OCI-LY3 (cell line): ENCODE data around the gene KLK7.

Experiments
- H2AFZ ChIP-seq: fragments of 200-600, 300-600 bp; shearing (Covaris generic); 2 replicates; pipeline ENCODE4 v1.6.0; 2014; ENCODE audit warnings: antibody characterized with exemption, low read depth, low read length
- H3K27ac ChIP-seq: fragments of 200-600, 300-600 bp; sonication (generic); 2 replicates; pipeline ENCODE4 v1.5.1; 2014; ENCODE audit warnings: mild to moderate bottlenecking, low read length, moderate library complexity, mixed read lengths
- H3K27me3 ChIP-seq: fragments of 200-600, 300-600 bp; sonication (generic); 2 replicates; pipeline ENCODE4 v1.6.1; 2014; ENCODE audit warnings: low read depth, low read length, mixed read lengths
- H3K36me3 ChIP-seq: fragments of 200-600, 300-600 bp; sonication (generic); replicated peaks from 2 replicates; pipeline ENCODE3; 2014; ENCODE audit warnings: low read depth, low read length, mixed read lengths
- H3K4me1 ChIP-seq: fragments of 300-600, 200-600 bp; sonication (generic); 2 replicates; pipeline ENCODE4 v1.6.1; 2014; ENCODE audit warnings: low read length, mixed read lengths
- H3K4me2 ChIP-seq: fragments of 200-600, 300-600 bp; sonication (generic); 2 replicates; pipeline ENCODE4 v1.6.1; 2014; ENCODE audit warnings: low read length, mixed read lengths
- H3K4me3 ChIP-seq: fragments of 300-600, 200-600 bp; sonication (generic); 2 replicates; pipeline ENCODE4 v1.5.1; 2014; ENCODE audit warnings: antibody characterized with exemption, mild to moderate bottlenecking, low read length, moderate library complexity
- H3K79me2 ChIP-seq: fragments of 300-600, 200-600 bp; shearing (Covaris generic); 2 replicates; pipeline ENCODE4 v1.6.1; 2014; ENCODE audit warnings: mild to moderate bottlenecking, low read length, mixed read lengths
- H3K9ac ChIP-seq: fragments of 300-600, 200-600 bp; shearing (Covaris generic); 2 replicates; pipeline ENCODE4 v1.6.0; 2014; ENCODE audit warnings: mild to moderate bottlenecking, low read length, moderate library complexity
- H3K9me3 ChIP-seq: fragments of 200-600, 300-600 bp; shearing (Covaris generic); 2 replicates; pipeline ENCODE4 v1.6.1; 2014; ENCODE audit warnings: low read length, mixed read lengths; ENCODE audit not compliant: insufficient read depth
- H4K20me1 ChIP-seq: fragments of 200-600, 300-600 bp; sonication (generic); 2 replicates; pipeline ENCODE4 v1.6.1; 2016; ENCODE audit warnings: low read length, mixed read lengths; ENCODE audit not compliant: insufficient read depth
- EZH2phosphoT487 ChIP-seq: fragments of 200-600 bp; shearing (Covaris generic); IDR thresholded peaks from 2 replicates; pipeline ENCODE4 v1.6.1; 2018; ENCODE audit warnings: antibody characterized with exemption, mixed run types, low read depth
- TF ChIP-seq, protein P1 (sequence below): fragments of 200-600, 300-600 bp; sonication (generic); IDR thresholded peaks from 2 replicates; pipeline ENCODE4 v1.5.1; 2014; ENCODE audit warnings: antibody characterized with exemption, low read length, low read depth

KLK7 gene

DNA sequence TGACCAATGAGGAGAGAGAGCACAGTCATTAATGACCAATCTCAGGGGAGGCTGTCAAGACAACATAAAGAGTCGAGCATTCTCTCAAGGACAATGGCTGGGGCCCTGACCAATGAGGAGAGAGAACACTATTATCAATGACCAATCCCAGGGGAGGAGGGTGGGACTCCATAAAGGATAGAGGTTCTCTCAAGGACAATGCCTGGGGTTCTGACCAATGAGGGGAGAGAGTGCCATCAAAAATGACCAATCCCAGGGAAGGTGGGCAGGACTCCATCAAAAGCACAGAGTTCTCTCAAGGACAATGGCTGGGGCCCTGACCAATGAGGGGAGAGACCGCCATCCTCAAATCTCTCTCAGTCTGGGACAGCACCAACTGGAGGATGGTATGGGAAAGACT is 46.0 kb upstream of the KLK7 start:
- Histone ChIP-seq H3K9me3 (no peaks in the 10 kb centered on the region), H3K4me3 (no peak overlapping the region), H3K4me2 (no peak overlapping the region), H3K36me3 (no peaks in the 10 kb centered on the region), H3K27ac (no peak overlapping the region), H3K9ac (no peak overlapping the region), H3K79me2 (no peaks in the 10 kb centered on the region), H3K27me3 (peaks cover 12% of the 10 kb centered on the region; the same call in 1 of the 2 replicates), H3K4me1 (no peaks in the 10 kb centered on the region), H2AFZ (no peak overlapping the region), H4K20me1 (no peaks in the 10 kb centered on the region)
- TF ChIP-seq, protein P1, sequence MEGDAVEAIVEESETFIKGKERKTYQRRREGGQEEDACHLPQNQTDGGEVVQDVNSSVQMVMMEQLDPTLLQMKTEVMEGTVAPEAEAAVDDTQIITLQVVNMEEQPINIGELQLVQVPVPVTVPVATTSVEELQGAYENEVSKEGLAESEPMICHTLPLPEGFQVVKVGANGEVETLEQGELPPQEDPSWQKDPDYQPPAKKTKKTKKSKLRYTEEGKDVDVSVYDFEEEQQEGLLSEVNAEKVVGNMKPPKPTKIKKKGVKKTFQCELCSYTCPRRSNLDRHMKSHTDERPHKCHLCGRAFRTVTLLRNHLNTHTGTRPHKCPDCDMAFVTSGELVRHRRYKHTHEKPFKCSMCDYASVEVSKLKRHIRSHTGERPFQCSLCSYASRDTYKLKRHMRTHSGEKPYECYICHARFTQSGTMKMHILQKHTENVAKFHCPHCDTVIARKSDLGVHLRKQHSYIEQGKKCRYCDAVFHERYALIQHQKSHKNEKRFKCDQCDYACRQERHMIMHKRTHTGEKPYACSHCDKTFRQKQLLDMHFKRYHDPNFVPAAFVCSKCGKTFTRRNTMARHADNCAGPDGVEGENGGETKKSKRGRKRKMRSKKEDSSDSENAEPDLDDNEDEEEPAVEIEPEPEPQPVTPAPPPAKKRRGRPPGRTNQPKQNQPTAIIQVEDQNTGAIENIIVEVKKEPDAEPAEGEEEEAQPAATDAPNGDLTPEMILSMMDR = no peak
- TF ChIP-seq EZH2phosphoT487 = no peak

DNA sequence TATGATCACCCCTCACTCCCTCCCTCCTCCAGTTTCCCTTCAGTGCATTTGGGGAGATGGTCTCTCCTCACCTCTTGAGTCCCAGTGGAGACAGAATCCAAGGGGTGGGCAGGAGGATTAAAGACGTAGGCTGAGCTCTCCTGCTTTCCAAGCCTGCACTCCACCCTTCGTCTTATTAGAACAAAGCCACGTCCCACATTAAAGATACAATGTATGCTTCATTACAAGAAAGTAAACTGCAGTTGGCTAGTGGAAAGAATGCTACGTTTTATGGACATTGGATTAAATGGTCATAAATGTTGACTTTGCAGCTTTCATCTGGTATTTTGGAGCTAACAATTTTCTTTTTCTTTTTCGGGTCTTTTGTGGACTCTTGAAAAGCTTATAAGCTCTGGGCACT is 44.2 kb upstream of the KLK7 start:
- H3K4me1 ChIP-seq = no peaks in the 10 kb centered on the region
- H3K9me3 ChIP-seq = no peaks in the 10 kb centered on the region
- H3K27ac ChIP-seq = no peak overlapping the region
- H4K20me1 ChIP-seq = no peaks in the 10 kb centered on the region
- TF ChIP-seq EZH2phosphoT487 = no peak
- TF ChIP-seq, protein P1 = no peak
- no peaks in the 10 kb centered on the region for H3K36me3 ChIP-seq
- peaks cover 14% of the 10 kb centered on the region; the same call in 1 of the 2 replicates for H3K27me3 ChIP-seq
- H2AFZ ChIP-seq = no peak overlapping the region
- no peak overlapping the region for H3K4me2 ChIP-seq
- no peak overlapping the region for H3K4me3 ChIP-seq
- H3K79me2 ChIP-seq = no peaks in the 10 kb centered on the region
- no peak overlapping the region for H3K9ac ChIP-seq

GRCh38 chr19:51027126-51027806 is 43.5 kb upstream of the KLK7 start:
- H3K27ac ChIP-seq = no peak overlapping the region
- no peaks in the 10 kb centered on the region for H3K36me3 ChIP-seq
- TF ChIP-seq, protein P1 = no peak
- no peak for TF ChIP-seq EZH2phosphoT487
- peaks cover 14% of the 10 kb centered on the region; the same call in 1 of the 2 replicates for H3K27me3 ChIP-seq
- no peak overlapping the region for H2AFZ ChIP-seq
- no peaks in the 10 kb centered on the region for H3K79me2 ChIP-seq
- no peak overlapping the region for H3K4me2 ChIP-seq
- H3K9ac ChIP-seq = no peak overlapping the region
- no peak overlapping the region for H3K4me3 ChIP-seq
- H3K9me3 ChIP-seq = no peaks in the 10 kb centered on the region
- H3K4me1 ChIP-seq = no peaks in the 10 kb centered on the region
- no peaks in the 10 kb centered on the region for H4K20me1 ChIP-seq

GRCh38 chr19:51026554-51026831 is 42.8 kb upstream of the KLK7 start, which contains the start of gene KLK11:
KLK11 (minus strand) TSS chr19:51026616; CDS start chr19:51025631, 985 bp downstream.
- H2AFZ ChIP-seq = no peak within 1 kb of the TSS
- no peaks in the 10 kb centered on the region for H3K4me1 ChIP-seq
- no peak for TF ChIP-seq EZH2phosphoT487
- TF ChIP-seq, protein P1 = no peak
- no peaks in the 10 kb centered on the region for H3K36me3 ChIP-seq
- H3K27me3 ChIP-seq = peaks cover 14% of the 10 kb centered on the region; the same call in 1 of the 2 replicates
- no peak within 1 kb of the TSS for H3K27ac ChIP-seq
- no peaks in the 10 kb centered on the region for H3K79me2 ChIP-seq
- no peaks in the 10 kb centered on the region for H4K20me1 ChIP-seq
- H3K9ac ChIP-seq = no peak within 1 kb of the TSS
- H3K9me3 ChIP-seq = no peaks in the 10 kb centered on the region
- no peak within 1 kb of the TSS for H3K4me3 ChIP-seq
- H3K4me2 ChIP-seq = no peak within 1 kb of the TSS
